ENCODE measurements around the gene RBM47.

The RBM47 gene

DNA sequence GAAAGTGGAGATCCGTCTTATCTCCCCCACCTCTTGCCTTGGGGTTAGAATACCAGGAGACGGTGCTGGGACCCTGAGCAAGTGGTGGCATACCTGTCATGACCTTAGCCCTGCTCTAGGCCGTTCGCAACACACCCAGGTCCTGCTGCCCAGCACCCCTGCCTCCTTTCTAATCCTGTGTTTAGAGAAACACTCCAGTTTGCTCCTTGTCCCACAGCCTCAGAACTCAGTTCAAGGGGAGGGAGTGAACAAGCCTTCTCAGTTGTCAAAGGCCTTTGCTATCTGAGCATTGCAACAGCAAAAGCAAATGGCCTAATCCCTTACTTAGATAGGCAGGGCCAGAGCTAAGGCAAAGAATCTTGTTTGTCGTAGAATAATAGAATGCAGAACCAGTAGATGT lies 226.6 kb downstream of the RBM47 start:
- no peak overlapping the region for H3K4me3 ChIP-seq (ENCODE audit: low read depth, low read length)
- ChIA-PET POLR2A (no interaction called here), CTCF (no interaction called here)
- H3K4me1 ChIP-seq (ENCODE audit: control insufficient read depth, insufficient read depth, low read length) = no peaks in the 10 kb centered on the region
- no peaks in the 10 kb centered on the region for H3K36me3 ChIP-seq (ENCODE audit: control insufficient read depth in 2 of 2, insufficient read depth in 1 of 2, low read length in 2 of 2)
- TF ChIP-seq FEZF1 (tag by site-specific recombination; IDR thresholded peaks at IDR 0.05) = no peak
- TF ChIP-seq ZSCAN30 (tag by site-specific recombination; IDR thresholded peaks at IDR 0.05) = no peak
- TF ChIP-seq ZNF670 (tag by site-specific recombination; IDR thresholded peaks at IDR 0.05; ENCODE audit: low read depth) = no peak
- no peak for TF ChIP-seq ZNF768 (tag by site-specific recombination; IDR thresholded peaks at IDR 0.05)
- no peak for TF ChIP-seq ELK4 (IDR thresholded peaks at IDR 0.05; ENCODE audit: borderline replicate concordance, low read depth, low read length)
- TF ChIP-seq ZNF391 (tag by site-specific recombination; IDR thresholded peaks at IDR 0.05; ENCODE audit: borderline replicate concordance, low read depth) = no peak
- TF ChIP-seq, protein P1, sequence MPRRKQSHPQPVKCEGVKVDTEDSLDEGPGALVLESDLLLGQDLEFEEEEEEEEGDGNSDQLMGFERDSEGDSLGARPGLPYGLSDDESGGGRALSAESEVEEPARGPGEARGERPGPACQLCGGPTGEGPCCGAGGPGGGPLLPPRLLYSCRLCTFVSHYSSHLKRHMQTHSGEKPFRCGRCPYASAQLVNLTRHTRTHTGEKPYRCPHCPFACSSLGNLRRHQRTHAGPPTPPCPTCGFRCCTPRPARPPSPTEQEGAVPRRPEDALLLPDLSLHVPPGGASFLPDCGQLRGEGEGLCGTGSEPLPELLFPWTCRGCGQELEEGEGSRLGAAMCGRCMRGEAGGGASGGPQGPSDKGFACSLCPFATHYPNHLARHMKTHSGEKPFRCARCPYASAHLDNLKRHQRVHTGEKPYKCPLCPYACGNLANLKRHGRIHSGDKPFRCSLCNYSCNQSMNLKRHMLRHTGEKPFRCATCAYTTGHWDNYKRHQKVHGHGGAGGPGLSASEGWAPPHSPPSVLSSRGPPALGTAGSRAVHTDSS (tag by site-specific recombination; IDR thresholded peaks at IDR 0.05) = no peak
- TF ChIP-seq ZNF404 (tag by site-specific recombination; IDR thresholded peaks at IDR 0.05) = no peak
- TF ChIP-seq ZNF558 (tag by site-specific recombination; IDR thresholded peaks at IDR 0.05) = no peak
- no peak for TF ChIP-seq ZNF37A (tag by site-specific recombination; IDR thresholded peaks at IDR 0.05)
- no peak for TF ChIP-seq ZNF23 (tag by site-specific recombination; IDR thresholded peaks at IDR 0.05; ENCODE audit: borderline replicate concordance)
- no peak for TF ChIP-seq SP2 (tag by site-specific recombination; IDR thresholded peaks at IDR 0.05)
- TF ChIP-seq GLI4 (tag by site-specific recombination; IDR thresholded peaks at IDR 0.05) = no peak
- no peak overlapping the region for H3K27ac ChIP-seq (ENCODE audit: extremely low read depth, low read depth, low read length)
- H3K9me3 ChIP-seq (ENCODE audit: control insufficient read depth, insufficient read depth, low read depth, low read length) = no peaks in the 10 kb centered on the region

- Histone ChIP-seq H3K4me1 (ENCODE audit: control insufficient read depth, insufficient read depth, low read length) (no peaks in the 10 kb centered on the region), H3K4me3 (ENCODE audit: low read depth, low read length) (no peak overlapping the region), H3K9me3 (ENCODE audit: control insufficient read depth, insufficient read depth, low read depth, low read length) (no peaks in the 10 kb centered on the region), H3K36me3 (ENCODE audit: control insufficient read depth in 2 of 2, insufficient read depth in 1 of 2, low read length in 2 of 2) (no peaks in the 10 kb centered on the region), H3K27ac (ENCODE audit: extremely low read depth, low read depth, low read length) (no peak overlapping the region)
- ChIA-PET POLR2A (no interaction called here), CTCF (no interaction called here)
- no peak for TF ChIP-seq ZSCAN18 (tag by site-specific recombination; IDR thresholded peaks at IDR 0.05)
- TF ChIP-seq ZBTB11 (tag by site-specific recombination; conservative IDR thresholded peaks at IDR 0.05; ENCODE audit: low read depth) = no peak
Measured at GRCh38 chr4:40402556-40402955, 227.1 kb downstream of the RBM47 start.

DNA sequence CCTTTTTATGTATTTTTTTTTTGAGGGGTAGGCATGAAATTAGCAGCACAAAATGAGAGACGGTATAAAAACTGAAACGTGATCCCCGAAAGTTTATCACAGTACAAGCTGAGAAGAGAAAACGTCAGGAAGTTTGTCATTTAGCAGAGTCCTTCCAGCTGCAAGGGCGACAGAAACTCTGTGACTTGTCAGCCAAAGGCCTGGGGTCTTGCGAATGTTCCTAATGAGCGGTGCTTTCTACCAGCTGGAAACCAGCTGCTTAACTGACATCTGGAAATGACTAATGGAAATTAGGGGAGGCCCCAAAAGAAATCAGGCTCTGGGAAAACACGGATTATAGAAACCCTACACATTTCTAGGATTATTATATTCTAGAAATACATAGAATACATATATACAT lies 228.0 kb downstream of the RBM47 start:
- no peaks in the 10 kb centered on the region for H3K4me1 ChIP-seq (ENCODE audit: control insufficient read depth, insufficient read depth, low read length)
- no peak overlapping the region for H3K27ac ChIP-seq (ENCODE audit: extremely low read depth, low read depth, low read length)
- no peak overlapping the region for H3K4me3 ChIP-seq (ENCODE audit: low read depth, low read length)
- POLR2A ChIA-PET = no interaction called here
- CTCF ChIA-PET = no interaction called here
- no peaks in the 10 kb centered on the region for H3K9me3 ChIP-seq (ENCODE audit: control insufficient read depth, insufficient read depth, low read depth, low read length)
- H3K36me3 ChIP-seq (ENCODE audit: control insufficient read depth in 2 of 2, insufficient read depth in 1 of 2, low read length in 2 of 2) = no peaks in the 10 kb centered on the region
- TF ChIP-seq ZNF600 (tag by site-specific recombination; IDR thresholded peaks at IDR 0.05) (no peak), IKZF3 (tag by site-specific recombination; IDR thresholded peaks at IDR 0.05) (no peak), ZNF677 (tag by site-specific recombination; IDR thresholded peaks at IDR 0.05) (no peak), ZNF239 (tag by site-specific recombination; IDR thresholded peaks at IDR 0.05) (no peak)
- TF ChIP-seq, protein P2, sequence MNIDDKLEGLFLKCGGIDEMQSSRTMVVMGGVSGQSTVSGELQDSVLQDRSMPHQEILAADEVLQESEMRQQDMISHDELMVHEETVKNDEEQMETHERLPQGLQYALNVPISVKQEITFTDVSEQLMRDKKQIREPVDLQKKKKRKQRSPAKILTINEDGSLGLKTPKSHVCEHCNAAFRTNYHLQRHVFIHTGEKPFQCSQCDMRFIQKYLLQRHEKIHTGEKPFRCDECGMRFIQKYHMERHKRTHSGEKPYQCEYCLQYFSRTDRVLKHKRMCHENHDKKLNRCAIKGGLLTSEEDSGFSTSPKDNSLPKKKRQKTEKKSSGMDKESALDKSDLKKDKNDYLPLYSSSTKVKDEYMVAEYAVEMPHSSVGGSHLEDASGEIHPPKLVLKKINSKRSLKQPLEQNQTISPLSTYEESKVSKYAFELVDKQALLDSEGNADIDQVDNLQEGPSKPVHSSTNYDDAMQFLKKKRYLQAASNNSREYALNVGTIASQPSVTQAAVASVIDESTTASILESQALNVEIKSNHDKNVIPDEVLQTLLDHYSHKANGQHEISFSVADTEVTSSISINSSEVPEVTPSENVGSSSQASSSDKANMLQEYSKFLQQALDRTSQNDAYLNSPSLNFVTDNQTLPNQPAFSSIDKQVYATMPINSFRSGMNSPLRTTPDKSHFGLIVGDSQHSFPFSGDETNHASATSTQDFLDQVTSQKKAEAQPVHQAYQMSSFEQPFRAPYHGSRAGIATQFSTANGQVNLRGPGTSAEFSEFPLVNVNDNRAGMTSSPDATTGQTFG (tag by site-specific recombination; IDR thresholded peaks at IDR 0.05; ENCODE audit: borderline replicate concordance) = no peak
- TF ChIP-seq, protein P3, sequence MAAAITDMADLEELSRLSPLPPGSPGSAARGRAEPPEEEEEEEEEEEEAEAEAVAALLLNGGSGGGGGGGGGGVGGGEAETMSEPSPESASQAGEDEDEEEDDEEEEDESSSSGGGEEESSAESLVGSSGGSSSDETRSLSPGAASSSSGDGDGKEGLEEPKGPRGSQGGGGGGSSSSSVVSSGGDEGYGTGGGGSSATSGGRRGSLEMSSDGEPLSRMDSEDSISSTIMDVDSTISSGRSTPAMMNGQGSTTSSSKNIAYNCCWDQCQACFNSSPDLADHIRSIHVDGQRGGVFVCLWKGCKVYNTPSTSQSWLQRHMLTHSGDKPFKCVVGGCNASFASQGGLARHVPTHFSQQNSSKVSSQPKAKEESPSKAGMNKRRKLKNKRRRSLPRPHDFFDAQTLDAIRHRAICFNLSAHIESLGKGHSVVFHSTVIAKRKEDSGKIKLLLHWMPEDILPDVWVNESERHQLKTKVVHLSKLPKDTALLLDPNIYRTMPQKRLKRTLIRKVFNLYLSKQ (tag by site-specific recombination; IDR thresholded peaks at IDR 0.05; ENCODE audit: borderline replicate concordance) = no peak
